ENCODE data around the gene SOCS6. TPM values are rescaled to one million over a fixed set of nuclear protein-coding genes. Genes with fewer than 3 reads are reported as not detected.
"Not testable (repeated sequence)": the region's sequence is repeated elsewhere in the genome, so short reads cannot be mapped to it uniquely, and the experiment has no call there.

The SOCS6 gene
- total RNA-seq, 6 experiments from 2014 or later, result 26.4 to 35.3 (median 30.7) TPM

- peak; percentile 12 for DNase-seq
These were observed 46.0 kb downstream of the SOCS6 start for GRCh38 chr18:70334728-70335329.

GRCh38 chr18:70335892-70336726 is 47.3 kb downstream of the SOCS6 start:
- peaks cover 2% of the 10 kb centered on the region for H3K27me3 Mint-ChIP-seq (ENCODE audit: insufficient read depth)
- H3K27ac Mint-ChIP-seq, result peak overlapping the region; percentile 84
- H3K4me1 Mint-ChIP-seq (ENCODE audit: low read depth), result peaks cover 66% of the 10 kb centered on the region
- H3K36me3 Mint-ChIP-seq (ENCODE audit: low read depth), result peaks cover 65% of the 10 kb centered on the region
- H3K9me3 Mint-ChIP-seq, result peaks cover 18% of the 10 kb centered on the region
- no peak for DNase-seq
- H3K4me3 Mint-ChIP-seq, result 0 out of 2 replicates have a peak overlapping the region, but pooled peaks have one; percentile 7
- TF ChIP-seq CTCF (IDR thresholded peaks at IDR 0.05), result no peak

More at GRCh38 chr18:70334728-70335329, 46.0 kb downstream of the SOCS6 start:
- H3K36me3 Mint-ChIP-seq (ENCODE audit: low read depth), result peaks cover 58% of the 10 kb centered on the region
- H3K27me3 Mint-ChIP-seq (ENCODE audit: insufficient read depth), result peaks cover 2% of the 10 kb centered on the region
- H3K4me1 Mint-ChIP-seq (ENCODE audit: low read depth), result peaks cover 64% of the 10 kb centered on the region
- H3K9me3 Mint-ChIP-seq, result peaks cover 18% of the 10 kb centered on the region
- no peak for TF ChIP-seq CTCF (IDR thresholded peaks at IDR 0.05)
- peak overlapping the region; percentile 76 for H3K27ac Mint-ChIP-seq
- H3K4me3 Mint-ChIP-seq, result no peak overlapping the region

GRCh38 chr18:70337139-70337972 is 48.5 kb downstream of the SOCS6 start:
- Mint-ChIP-seq H3K27ac (peak overlapping the region; percentile 84), H3K9me3 (peaks cover 18% of the 10 kb centered on the region), H3K36me3 (ENCODE audit: low read depth) (peaks cover 64% of the 10 kb centered on the region), H3K4me3 (peak overlapping the region; percentile 73), H3K27me3 (ENCODE audit: insufficient read depth) (peaks cover 2% of the 10 kb centered on the region), H3K4me1 (ENCODE audit: low read depth) (peaks cover 54% of the 10 kb centered on the region)
- no peak for TF ChIP-seq CTCF (IDR thresholded peaks at IDR 0.05)
- peak; percentile 89 for DNase-seq

- no peak for TF ChIP-seq CTCF (IDR thresholded peaks at IDR 0.05)
- H3K9me3 Mint-ChIP-seq, result peaks cover 16% of the 10 kb centered on the region
- peaks cover 39% of the 10 kb centered on the region for H3K4me1 Mint-ChIP-seq (ENCODE audit: low read depth)
- no peak overlapping the region for H3K4me3 Mint-ChIP-seq
- no peak overlapping the region for H3K27ac Mint-ChIP-seq
- peaks cover 63% of the 10 kb centered on the region for H3K36me3 Mint-ChIP-seq (ENCODE audit: low read depth)
- no peak for DNase-seq
- no peaks in the 10 kb centered on the region; the same call in 1 of the 2 replicates for H3K27me3 Mint-ChIP-seq (ENCODE audit: insufficient read depth)
These were observed 50.0 kb downstream of the SOCS6 start for GRCh38 chr18:70338890-70339289.

GRCh38 chr18:70339915-70340314 is 51.1 kb downstream of the SOCS6 start:
- Mint-ChIP-seq H3K4me3 (no peak overlapping the region), H3K36me3 (ENCODE audit: low read depth) (peaks cover 62% of the 10 kb centered on the region), H3K9me3 (peaks cover 6% of the 10 kb centered on the region), H3K4me1 (ENCODE audit: low read depth) (peaks cover 34% of the 10 kb centered on the region), H3K27me3 (ENCODE audit: insufficient read depth) (no peaks in the 10 kb centered on the region; the same call in 1 of the 2 replicates), H3K27ac (no peak overlapping the region; the same call in 1 of the 2 replicates)
- TF ChIP-seq CTCF (IDR thresholded peaks at IDR 0.05), result no peak
- no peak for DNase-seq

GRCh38 chr18:70348481-70348880 is 59.6 kb downstream of the SOCS6 start:
- H3K27ac Mint-ChIP-seq; DNase-seq; H3K4me1 Mint-ChIP-seq (ENCODE audit: low read depth); H3K27me3 Mint-ChIP-seq (ENCODE audit: insufficient read depth); H3K4me3 Mint-ChIP-seq: not testable (repeated sequence)
- Mint-ChIP-seq H3K36me3 (ENCODE audit: low read depth) (peaks cover 68% of the 10 kb centered on the region), H3K9me3 (peaks cover 12% of the 10 kb centered on the region)
